Vagina (tissue), 2 donors: ENCODE measurements around the gene CFAP299. TPM values are rescaled to one million over a fixed set of nuclear protein-coding genes. Genes with fewer than 3 reads are reported as not detected.

Experiments used
- DNase-seq, 2 donors: peaks; one replicate each; pipeline ENCODE4 v3.0.0-alpha.2; 2017; ENCODE audit errors: extremely low spot score in 2 of 2
- H3K27ac ChIP-seq: fragments of 200-600 bp; sonication (generic); one replicate; pipeline ENCODE4 v1.5.1; 2019
- H3K27me3 ChIP-seq: fragments of 200-600 bp; sonication (generic); one replicate; pipeline ENCODE4 v1.5.1; 2019
- H3K36me3 ChIP-seq, 2 donors: fragments of 200-600 bp; sonication (generic); one replicate each; pipeline ENCODE4 v1.5.1; 2017 to 2019
- H3K4me1 ChIP-seq: fragments of 200-600 bp; sonication (generic); one replicate; pipeline ENCODE4 v1.5.1; 2019
- H3K4me3 ChIP-seq, 2 donors: fragments of 200-600 bp; sonication (generic); 1 replicate in 1 of 2; 2 replicates in 1 of 2; pipeline ENCODE4 v1.5.1; 2016 to 2019
- H3K9me3 ChIP-seq: fragments of 200-600 bp; sonication (generic); one replicate; pipeline ENCODE4 v1.5.1; 2019
- CTCF ChIP-seq, 3 experiments: fragments of 450-650 bp in 2 of 3; fragments of 200-600 bp in 1 of 3; sonication (generic) in 1 of 3; IDR thresholded peaks; one replicate each; pipeline ENCODE4 v1.5.1; 2017 to 2019; ENCODE audit warnings: antibody characterized with exemption in 3 of 3, mild to moderate bottlenecking in 2 of 3, moderate library complexity in 2 of 3
- POLR2A ChIP-seq, 2 donors: fragments of 450-650 bp; IDR thresholded peaks; one replicate each; pipeline ENCODE4 v1.6.1; 2017; ENCODE audit warnings: antibody characterized with exemption in 2 of 2, mild to moderate bottlenecking in 2 of 2, moderate library complexity in 2 of 2
- POLR2AphosphoS5 ChIP-seq, 2 donors: sonication (generic); formaldehyde crosslinking; IDR thresholded peaks; one replicate each; pipeline ENCODE4 v1.9.0; 2017; ENCODE audit warnings: antibody characterized with exemption in 2 of 2, mild to moderate bottlenecking in 2 of 2, low read depth in 1 of 2; ENCODE audit not compliant: insufficient read depth in 1 of 2
- intact Hi-C: fragments of 100-400 bp; cut with DNase I; formaldehyde crosslinking; loops from one replicate; pipeline ENCODE4 v1.15.1; 2023
- total RNA-seq: library from RNA; depleted of rRNA; stranded (reverse); fragments of >200 nt; gene quantifications from one replicate; pipeline ENCODE4 v1.2.3, GENCODE V29; 2016

The CFAP299 gene
- total RNA-seq, 1 donor from 2014 or later: not detected

- Histone ChIP-seq H3K9me3 (no peaks in the 10 kb centered on the region), H3K36me3 (no peaks in the 10 kb centered on the region), H3K4me1 (no peaks in the 10 kb centered on the region), H3K27ac (no peak overlapping the region), H3K27me3 (no peaks in the 10 kb centered on the region), H3K4me3 (no peak overlapping the region)
- DNase-seq: no peak
- TF ChIP-seq CTCF (IDR thresholded peaks at IDR 0.05): no peak
- no peak for TF ChIP-seq POLR2A (IDR thresholded peaks at IDR 0.05)
- no peak for TF ChIP-seq POLR2AphosphoS5 (IDR thresholded peaks at IDR 0.05; ENCODE audit: insufficient read depth in 1 of 2, low read depth in 1 of 2)
- intact Hi-C loops: no loop called here
Measured at GRCh38 chr4:80452768-80453167, 117.2 kb downstream of the CFAP299 start.

- Histone ChIP-seq H3K4me1 (no peaks in the 10 kb centered on the region), H3K36me3 (no peaks in the 10 kb centered on the region), H3K27me3 (no peaks in the 10 kb centered on the region), H3K9me3 (no peaks in the 10 kb centered on the region), H3K4me3 (no peak overlapping the region), H3K27ac (no peak overlapping the region)
- DNase-seq: no peak
- intact Hi-C loops: no loop called here
- no peak for TF ChIP-seq POLR2AphosphoS5 (IDR thresholded peaks at IDR 0.05; ENCODE audit: insufficient read depth in 1 of 2, low read depth in 1 of 2)
- TF ChIP-seq CTCF (IDR thresholded peaks at IDR 0.05): no peak
- no peak for TF ChIP-seq POLR2A (IDR thresholded peaks at IDR 0.05)
Measured at GRCh38 chr4:80454040-80454439, 118.5 kb downstream of the CFAP299 start.

GRCh38 chr4:80454556-80454955 is 119.0 kb downstream of the CFAP299 start:
- no peak overlapping the region for H3K27ac ChIP-seq
- TF ChIP-seq CTCF (IDR thresholded peaks at IDR 0.05) (no peak), POLR2A (IDR thresholded peaks at IDR 0.05) (no peak), POLR2AphosphoS5 (IDR thresholded peaks at IDR 0.05; ENCODE audit: insufficient read depth in 1 of 2, low read depth in 1 of 2) (no peak)
- H3K27me3 ChIP-seq: no peaks in the 10 kb centered on the region
- no peaks in the 10 kb centered on the region for H3K4me1 ChIP-seq
- intact Hi-C loops: no loop called here
- no peaks in the 10 kb centered on the region for H3K36me3 ChIP-seq
- H3K9me3 ChIP-seq: no peaks in the 10 kb centered on the region
- DNase-seq: no peak
- no peak overlapping the region for H3K4me3 ChIP-seq

- no peaks in the 10 kb centered on the region for H3K27me3 ChIP-seq
- intact Hi-C loops: no loop called here
- no peaks in the 10 kb centered on the region for H3K36me3 ChIP-seq
- H3K4me1 ChIP-seq: no peaks in the 10 kb centered on the region
- TF ChIP-seq POLR2AphosphoS5 (IDR thresholded peaks at IDR 0.05; ENCODE audit: insufficient read depth in 1 of 2, low read depth in 1 of 2): no peak
- TF ChIP-seq CTCF (IDR thresholded peaks at IDR 0.05): no peak
- TF ChIP-seq POLR2A (IDR thresholded peaks at IDR 0.05): no peak
- H3K27ac ChIP-seq: no peak overlapping the region
- H3K4me3 ChIP-seq: no peak overlapping the region
- no peaks in the 10 kb centered on the region for H3K9me3 ChIP-seq
- no peak for DNase-seq
Measured at GRCh38 chr4:80459918-80460473, 124.5 kb downstream of the CFAP299 start.

GRCh38 chr4:80461412-80461811 is 125.9 kb downstream of the CFAP299 start:
- TF ChIP-seq POLR2A (IDR thresholded peaks at IDR 0.05): no peak
- no peak for TF ChIP-seq POLR2AphosphoS5 (IDR thresholded peaks at IDR 0.05; ENCODE audit: insufficient read depth in 1 of 2, low read depth in 1 of 2)
- TF ChIP-seq CTCF (IDR thresholded peaks at IDR 0.05): no peak

More at GRCh38 chr4:80461412-80461811, 125.9 kb downstream of the CFAP299 start:
- Histone ChIP-seq H3K36me3 (no peaks in the 10 kb centered on the region), H3K4me1 (no peaks in the 10 kb centered on the region), H3K4me3 (no peak overlapping the region), H3K27ac (no peak overlapping the region), H3K9me3 (no peaks in the 10 kb centered on the region), H3K27me3 (no peaks in the 10 kb centered on the region)
- intact Hi-C loops: no loop called here
- DNase-seq: no peak
